GM12892 (cell line): ENCODE data around the gene EPHB1.

Source experiments
- POLR2A ChIP-seq: IDR thresholded peaks from 2 replicates; pipeline ENCODE4 v1.6.1; 2011; ENCODE audit warnings: low read depth, low read length, control low read depth
- POLR2AphosphoS5 ChIP-seq: IDR thresholded peaks from 2 replicates; pipeline ENCODE4 v1.6.1; 2011; ENCODE audit warnings: low read depth, low read length, control low read depth
- TAF1 ChIP-seq: IDR thresholded peaks from 2 replicates; pipeline ENCODE4 v1.6.1; 2011; ENCODE audit warnings: low read depth, mild to moderate bottlenecking, control low read depth, low read length, borderline replicate concordance

- TF ChIP-seq POLR2A (no peak), TAF1 (no peak), POLR2AphosphoS5 (no peak)
These were observed 44.4 kb downstream of the EPHB1 start for GRCh38 chr3:134839422-134839821.
